Left ventricle myocardium superior (tissue), 1 donor: ENCODE data around the gene DAZAP1. TPM values are rescaled to one million over a fixed set of nuclear protein-coding genes. Genes with fewer than 3 reads are reported as not detected.

Experiments
- ATAC-seq: fragments of 200-7000 bp; cut with Tn5 transposase; one replicate; pipeline ENCODE4 v1.9.1; 2020; ENCODE audit warnings: mild to moderate bottlenecking, moderate library complexity
- DNase-seq: peaks from one replicate; pipeline ENCODE4 v3.0.0-alpha.2; 2020
- intact Hi-C: fragments of 100-400 bp; cut with micrococcal nuclease; formaldehyde crosslinking; loops from one replicate; pipeline ENCODE4 v1.11.0; 2022
- total RNA-seq: library from RNA; stranded (reverse); fragmentation: NEBNext Ultra II Directional; extraction: Animal tissue kit (Norgen Biotek cat#: 25700); gene quantifications from one replicate; pipeline ENCODE4 v1.2.1, GENCODE V29; 2021
- donor health status: DM: no; HTN: yes; CAD: no; lungs with severe emphysema.

Gene DAZAP1
- total RNA-seq, 1 donor from 2014 or later, result 96.7 TPM

DNA sequence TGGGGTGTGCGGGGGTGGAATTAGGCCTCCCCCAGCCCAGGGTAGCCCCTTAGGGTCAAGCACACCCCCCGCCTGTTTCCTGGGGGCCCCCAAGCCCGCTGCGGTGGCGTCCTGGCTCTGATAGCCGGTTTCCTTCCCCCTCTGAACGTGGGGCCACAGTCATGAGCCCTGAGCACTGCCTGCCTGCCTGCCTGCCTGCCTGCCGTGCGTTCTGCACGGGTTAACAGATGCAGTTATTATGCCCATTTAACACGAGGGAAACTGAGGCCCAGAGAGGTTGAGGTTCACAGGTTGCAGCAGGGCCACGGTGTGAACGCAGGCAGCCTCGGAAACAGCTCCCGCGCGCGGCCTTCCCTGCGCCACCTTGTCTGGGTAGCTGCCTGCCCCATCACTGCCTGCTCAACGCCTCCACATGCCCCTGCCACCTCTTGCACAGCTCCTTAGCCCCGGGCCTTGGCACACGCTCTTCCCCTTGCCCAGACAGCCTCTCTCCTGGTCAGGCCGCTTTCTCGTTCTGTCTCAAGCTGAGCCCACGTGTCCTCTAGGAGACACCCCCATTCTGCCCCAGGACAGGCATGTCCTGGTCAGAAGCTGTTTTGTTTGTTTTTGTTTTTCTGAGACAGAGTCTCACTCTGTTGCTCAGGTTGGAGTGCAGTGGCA is 4.8 kb upstream of the DAZAP1 start:
- DNase-seq, result no peak
- ATAC-seq, result no peak
- intact Hi-C loops, result no loop called here

DNA sequence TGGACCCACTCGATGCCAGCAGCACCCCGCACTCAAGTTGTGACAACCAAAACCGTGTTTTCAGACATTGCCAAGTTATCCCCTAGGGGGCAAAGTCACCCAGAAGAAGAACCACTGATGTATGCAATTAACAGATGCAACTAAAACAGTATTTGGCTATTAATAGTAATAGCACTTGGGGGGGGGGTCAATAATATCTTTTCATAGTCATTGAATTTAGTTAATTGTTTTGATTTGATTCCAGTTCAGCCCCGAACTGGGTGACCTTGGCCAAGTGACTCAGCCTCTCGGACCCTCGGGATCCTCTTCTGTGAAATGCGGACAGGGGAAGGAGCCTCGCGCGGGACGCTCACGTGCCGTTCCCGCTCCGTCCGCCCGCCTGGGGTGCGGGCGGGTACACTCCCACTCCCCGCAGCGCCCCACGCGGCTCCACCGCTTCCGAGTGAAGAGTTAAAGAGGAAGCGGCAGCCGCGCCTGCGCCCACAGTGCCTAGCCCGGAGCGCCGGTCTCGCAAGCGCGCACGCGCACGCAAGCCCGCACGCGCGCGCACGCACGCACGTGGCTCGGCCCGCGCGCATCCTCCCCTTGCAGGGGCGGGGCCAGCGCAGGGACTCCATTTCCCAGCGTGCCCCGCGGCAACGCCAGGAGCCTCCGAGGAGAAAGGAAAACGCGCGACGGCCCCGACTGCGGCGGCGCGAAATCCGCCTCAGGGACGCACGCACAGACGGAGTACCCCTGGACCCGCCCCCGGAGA is 435 bp upstream of the DAZAP1 start:
- DNase-seq (peak; percentile 100), ATAC-seq (peak; percentile 89)
- intact Hi-C loops, result no loop called here

DNA sequence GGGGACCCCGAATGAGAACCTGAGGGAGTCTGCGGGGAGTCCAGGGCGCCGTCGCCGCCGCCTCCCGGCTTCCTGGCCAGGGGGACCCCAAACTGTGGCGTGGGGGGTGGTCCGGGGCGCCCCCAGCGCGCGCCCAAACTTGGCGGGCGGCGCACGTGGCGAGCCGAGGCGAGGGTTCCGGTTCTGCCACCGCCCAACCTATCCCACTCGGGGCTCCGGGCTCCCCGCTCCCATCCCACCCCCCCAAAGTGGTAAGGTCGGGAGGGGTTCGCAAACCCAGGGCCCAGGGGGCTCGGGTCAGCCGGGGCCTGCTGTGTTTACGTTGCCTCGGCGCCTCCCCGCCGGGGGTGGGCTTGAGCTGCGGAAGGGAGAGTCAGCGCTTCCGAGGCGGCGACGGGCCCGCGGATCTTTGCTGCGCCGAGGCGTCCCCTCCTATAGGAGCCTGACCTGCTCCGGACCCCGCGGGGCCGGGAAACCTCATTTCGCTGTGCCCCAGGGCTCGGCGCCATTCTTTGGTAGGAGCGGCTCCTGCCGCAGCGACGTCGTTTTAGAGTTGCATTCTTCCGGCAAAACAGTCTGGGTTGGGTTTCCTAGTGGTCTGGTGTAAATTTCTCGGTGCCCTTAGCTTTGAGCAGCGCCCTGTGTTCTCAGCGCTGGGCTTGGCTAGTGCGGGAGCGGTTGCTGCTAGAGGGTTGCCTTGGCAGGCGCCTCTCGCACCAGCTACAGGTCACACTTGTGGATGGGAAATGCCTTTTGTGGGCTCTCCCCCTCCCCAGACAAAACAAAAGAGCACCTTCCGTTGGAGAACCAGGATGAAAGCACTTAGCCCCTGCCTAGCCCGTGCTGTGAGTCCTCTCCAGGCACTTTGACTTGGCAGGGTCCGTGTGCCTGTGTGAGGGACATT is 1.2 kb downstream of the DAZAP1 start:
- intact Hi-C loops, result no loop called here
- ATAC-seq, result peak; percentile 3
- DNase-seq, result peak; percentile 77

DNA sequence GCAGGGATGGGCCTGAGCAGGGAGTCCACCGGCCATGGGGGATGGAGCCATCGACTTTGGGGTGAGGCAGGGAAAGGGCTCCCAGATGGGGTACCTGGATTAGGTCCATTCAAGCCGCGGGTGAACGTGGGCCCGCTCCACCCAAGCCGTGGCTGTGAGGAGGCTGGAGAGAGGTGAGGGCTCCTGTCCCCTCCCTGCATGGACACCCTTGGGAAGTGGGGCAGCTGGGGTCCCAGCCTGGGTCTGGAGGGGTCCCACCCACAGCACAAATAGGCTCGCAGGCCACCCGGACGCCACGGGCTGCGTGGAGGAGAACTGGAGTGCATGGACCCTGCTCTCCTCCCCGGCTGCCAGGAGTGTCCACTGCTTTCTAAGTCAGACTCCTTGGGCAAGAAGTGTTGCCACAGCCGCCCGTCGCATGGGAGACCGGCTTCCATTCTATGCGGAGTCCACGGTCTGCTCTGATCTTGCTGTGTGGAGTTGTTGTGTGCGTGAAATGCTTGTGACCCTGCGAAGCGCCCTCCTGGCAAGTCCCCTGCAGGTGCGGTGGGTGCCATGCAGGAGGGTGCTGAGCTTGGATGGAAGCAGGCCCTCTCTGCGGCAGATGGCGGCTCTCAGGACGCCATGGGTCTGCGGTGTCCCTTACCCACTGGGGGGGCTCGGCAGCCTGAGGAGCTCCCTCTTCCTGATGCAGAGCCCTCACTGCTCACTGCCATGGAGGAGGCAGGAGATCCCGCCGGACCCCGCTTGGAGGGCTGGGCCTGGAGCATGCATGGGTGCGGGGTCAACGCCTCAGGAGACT is 2.0 kb downstream of the DAZAP1 start:
- ATAC-seq, result no peak

DNA sequence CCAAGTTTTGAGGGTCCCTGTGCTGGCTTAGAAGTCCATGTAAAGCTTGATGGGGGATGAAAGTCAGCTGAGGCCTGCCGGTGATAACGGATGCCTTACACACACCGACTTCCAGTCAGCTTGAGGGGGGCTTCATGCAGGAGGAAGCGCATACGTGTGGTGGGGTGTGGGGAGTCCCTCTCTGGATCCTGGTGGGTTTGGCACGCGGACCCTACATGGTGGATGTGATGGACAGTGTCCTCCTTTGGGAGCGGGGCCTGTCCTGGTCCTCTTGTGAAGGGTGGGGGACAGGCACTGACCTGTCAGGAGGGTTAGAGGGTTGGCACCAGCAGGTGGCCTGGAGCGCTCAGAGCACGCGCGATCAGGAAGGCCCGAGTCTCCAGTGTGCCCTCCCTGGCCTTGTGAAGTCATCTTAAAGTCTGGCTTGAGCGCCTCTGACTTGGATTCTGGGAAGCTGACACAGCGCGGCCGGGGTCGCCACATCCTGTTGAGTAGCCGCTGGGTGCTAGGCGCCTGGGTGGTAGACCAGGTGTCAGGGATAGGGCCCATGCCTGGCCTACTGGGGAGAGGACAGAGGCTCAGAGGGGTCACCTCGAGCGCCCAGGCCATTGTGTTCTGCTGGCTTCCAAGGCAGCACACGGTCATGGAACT is 2.9 kb downstream of the DAZAP1 start:
- DNase-seq (no peak), ATAC-seq (no peak)
- intact Hi-C loops, result no loop called here

More for the DNA sequence above, 2.0 kb downstream of the DAZAP1 start:
- DNase-seq, result no peak
- intact Hi-C loops, result no loop called here

DNA sequence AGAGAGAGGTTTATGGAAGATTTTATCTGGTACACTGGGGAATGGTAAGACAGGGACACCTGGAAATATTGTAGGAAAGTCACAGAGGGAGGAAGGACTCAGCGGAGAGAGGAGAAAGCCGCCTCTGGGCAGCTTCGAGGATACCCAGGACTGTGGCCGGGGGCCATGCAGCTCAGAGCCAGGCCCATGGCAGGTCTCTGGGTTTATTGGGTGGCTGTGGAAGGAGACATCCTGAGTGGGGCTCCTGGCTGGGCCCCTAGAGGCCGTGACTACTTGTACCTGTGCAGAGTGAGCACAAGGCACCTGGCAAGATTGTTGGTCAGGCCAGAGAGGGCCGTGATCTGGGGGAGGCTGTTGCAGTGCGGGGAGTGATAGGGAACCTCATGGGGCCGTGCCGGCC is 3.4 kb downstream of the DAZAP1 start:
- ATAC-seq (no peak), DNase-seq (no peak)
- intact Hi-C loops, result no loop called here

DNA sequence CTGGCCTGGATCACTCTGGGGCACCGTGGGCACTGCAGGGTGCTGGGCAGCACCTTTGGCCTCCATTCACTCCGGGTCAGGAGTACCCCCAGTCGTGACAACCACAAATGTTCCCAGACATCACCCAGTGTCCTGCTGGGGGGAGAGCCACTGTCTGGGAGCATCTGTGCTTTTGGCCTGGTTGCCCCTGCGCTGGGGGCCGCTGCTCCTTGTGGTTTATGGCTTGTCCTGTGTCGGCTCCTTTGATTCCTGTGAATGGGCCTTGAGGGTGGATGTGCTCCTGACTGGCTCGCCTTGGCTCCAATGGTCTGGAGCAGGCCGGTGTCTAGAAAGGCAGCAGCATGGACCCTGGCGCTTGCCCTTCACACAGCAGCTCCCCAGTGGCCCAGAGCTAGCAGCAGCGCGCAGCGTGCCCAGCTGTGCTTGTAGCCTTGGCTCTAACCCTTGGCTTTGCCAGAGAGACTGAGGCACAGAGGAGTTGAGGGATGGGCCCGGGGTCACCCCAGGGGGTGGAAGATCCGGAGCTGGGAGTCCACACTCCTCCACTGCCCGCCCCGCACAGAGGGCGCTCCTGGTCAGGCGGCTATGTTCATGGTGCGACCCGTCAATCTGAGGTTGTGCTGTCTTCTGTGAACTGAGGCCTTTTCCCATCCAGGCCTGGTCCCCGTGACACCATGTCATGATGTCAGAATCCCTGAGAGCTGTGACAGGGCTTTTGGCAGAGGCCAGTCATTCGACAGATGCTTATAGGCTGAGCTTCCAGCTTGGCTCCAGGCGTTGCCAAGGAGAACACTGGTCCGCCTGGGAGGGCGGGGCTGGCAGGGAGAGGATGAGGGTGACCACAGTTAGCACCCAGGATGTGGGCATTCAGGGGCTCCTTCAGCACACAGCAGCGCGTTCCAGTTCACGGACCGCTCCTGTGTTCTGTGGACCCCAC is 4.1 kb downstream of the DAZAP1 start:
- intact Hi-C loops, result no loop called here
- ATAC-seq, result peak; percentile 51
- DNase-seq, result peak; percentile 86

DNA sequence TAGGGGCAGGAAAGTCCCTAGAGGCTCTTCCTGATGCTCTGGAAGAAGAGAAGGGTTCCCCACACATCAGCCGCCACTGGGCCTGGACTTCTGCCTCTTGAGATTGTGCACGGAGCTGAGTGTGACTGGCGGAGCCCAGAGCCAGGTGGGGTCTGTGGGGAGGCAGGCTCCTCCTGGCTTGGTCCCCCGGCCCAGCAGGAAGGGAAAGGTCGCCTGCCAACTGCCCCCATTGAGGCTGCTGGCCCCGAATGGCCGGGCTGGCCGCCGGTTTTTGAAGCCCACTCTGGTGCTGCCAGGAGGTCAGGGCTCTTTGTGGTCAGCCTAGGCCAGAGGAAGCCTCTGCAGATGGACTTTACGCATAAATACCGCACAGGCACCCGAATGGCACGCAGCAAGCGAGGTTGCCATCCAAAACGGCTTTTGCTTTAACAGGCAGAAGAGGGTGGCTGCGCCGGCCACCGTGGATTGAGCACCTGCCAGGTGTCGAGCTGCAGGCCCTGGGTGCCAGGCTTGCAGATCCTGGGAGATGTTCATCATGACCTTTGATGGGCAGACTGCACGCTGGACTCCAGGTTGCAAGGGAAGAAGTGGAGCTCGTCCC is 5.0 kb downstream of the DAZAP1 start:
- ATAC-seq (no peak), DNase-seq (no peak)
- intact Hi-C loops, result no loop called here

DNA sequence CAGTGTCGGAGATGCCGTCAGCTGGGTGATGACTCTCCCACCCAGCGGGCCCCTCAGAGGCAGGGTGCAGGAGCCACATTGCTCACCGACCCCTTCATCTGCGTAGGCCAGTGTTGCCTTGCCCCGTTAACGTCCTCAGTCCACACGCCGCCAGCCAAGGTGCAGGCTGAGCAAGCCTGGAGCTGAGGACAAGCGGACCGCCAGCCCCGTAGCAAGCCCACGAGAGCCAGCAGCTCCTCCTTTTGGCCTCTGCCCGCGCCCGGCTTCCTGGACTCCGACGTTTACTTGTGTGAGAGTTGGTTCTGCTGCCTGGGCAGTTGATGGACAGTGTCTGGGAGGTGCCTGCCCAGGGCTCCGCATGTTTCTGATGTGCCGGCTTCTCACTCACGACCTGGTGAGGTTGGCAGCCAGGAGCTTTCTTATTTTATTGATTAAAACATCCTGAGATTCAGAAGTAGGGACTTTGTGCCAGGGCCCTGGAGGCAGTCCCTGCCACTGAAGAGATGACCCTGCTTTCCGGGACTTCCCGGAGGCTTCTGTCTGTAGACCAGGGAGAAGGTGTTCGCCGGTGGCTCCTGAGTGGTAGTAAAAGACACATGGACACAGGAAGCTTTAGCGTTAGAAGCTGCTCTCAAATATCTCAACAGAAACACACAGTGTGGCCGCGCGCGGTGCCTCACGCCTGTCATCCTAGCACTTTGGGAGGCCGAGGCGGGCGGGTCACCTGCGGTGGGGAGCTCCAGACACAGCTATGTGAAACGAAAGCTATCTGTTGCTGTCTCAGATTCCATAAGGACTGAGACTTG is 5.8 kb downstream of the DAZAP1 start:
- DNase-seq (no peak), ATAC-seq (no peak)
- intact Hi-C loops, result no loop called here

DNA sequence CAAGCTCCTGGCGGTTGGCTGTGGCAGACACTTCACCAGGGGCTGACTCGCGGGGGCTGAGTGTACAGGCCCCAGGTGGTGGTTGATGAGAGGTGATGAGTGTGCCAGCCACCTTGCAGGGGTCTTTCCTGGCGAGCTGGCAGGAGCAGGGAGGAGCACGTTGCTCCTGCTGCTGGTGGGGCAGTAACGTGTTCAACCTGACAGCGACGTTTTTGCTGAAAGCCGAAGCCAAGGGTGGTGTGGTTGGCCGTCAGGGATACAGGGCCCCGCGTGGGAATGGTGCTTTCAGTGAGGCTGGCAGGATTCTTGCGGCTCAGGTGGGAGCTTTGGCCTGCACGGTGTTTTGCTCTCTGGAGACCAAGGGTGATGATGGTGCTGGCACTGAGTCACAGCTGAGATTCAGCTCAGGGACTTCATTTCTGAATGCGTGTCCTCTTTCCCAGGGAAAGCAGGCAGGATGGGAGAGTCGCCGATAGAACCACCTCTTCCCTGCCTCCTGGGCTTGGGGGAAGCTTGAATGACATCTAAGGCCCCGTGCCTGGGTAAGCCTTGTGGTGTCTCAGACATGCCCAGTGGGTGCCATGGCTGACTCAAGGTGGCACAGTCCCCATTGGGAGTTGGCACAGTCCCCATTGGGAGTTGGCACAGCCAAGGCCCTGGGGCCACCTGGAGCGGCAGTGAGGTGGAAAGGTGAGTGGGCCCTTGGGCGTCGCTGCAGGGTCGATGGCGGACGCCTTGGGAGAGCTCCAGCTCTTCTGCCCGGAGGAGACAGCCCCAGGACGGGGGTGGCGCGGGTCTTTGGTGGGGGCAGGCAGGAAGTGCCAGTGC is 8.8 kb downstream of the DAZAP1 start:
- ATAC-seq (no peak), DNase-seq (no peak)
- intact Hi-C loops, result no loop called here

DNA sequence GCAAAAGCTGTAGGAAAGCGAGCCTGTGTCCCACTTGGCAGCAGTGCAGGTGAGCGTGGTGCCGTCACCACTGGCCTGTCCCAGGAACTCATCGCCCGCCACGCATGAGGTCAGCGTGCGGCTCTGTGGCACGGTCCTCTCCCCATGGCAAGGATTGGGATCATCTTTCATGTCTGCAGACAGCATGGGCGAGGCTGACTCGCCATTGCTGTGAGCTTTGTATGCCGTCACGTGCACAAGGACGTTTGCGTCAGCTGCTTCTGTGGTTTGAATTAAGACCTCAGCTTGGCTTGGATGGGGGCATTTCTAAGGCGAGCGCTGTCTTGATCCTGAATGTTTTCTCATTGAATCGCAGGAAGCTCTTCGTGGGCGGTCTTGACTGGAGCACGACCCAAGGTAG is 9.8 kb downstream of the DAZAP1 start:
- no peak for ATAC-seq

DNA sequence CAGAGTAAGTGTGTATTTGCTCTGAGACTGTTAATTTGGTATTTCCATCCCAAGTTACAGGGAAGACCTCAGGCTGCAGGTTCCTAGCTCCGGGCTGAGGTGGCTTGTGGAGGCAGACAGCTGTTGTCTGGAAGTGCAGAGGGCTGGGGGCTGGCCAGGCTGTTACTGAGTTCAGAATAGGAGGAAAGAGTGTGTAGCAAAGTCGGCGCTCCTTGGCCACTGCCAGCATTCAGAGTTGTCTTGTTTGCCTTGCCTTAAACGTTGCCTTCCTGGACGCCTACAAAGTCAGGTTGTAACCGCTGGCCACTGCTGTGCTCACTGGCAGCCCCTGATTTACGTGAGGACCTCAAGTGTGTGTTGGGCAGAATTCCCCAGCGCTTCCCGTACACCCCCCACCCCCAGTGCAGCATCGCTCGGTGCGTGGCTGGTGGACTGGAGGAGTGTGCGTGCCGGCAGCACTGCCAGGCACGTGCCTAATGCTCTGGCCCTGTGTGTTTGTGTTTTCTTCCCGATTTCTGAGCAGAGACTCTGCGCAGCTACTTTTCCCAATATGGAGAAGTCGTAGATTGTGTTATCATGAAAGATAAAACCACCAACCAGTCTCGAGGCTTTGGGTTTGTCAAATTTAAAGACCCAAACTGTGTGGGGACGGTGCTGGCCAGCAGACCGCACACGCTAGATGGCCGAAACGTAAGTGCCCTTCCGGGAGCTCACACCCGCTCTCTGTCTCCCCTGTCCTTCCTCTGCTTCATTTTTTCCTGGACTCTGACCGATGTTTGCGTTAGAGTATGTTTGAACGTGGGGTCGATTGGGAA is 10.5 kb downstream of the DAZAP1 start:
- ATAC-seq (peak; percentile 18), DNase-seq (no peak)
- intact Hi-C loops, result no loop called here

More for the DNA sequence above, 9.8 kb downstream of the DAZAP1 start:
- no peak for DNase-seq
- intact Hi-C loops, result no loop called here

DNA sequence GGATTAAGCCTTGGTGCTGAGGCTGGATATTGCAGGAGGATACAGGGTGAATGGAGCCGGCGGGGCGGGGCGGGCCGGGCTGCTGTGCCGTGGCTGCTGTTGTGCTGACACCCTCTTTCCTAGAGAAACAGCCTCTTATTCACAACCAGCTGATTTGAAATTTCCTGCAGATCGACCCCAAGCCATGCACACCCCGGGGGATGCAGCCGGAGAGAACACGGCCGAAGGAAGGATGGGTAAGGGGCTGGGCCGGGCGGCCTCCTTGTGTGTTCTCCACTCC is 11.1 kb downstream of the DAZAP1 start:
- DNase-seq (no peak), ATAC-seq (peak; percentile 1)
- intact Hi-C loops, result no loop called here

DNA sequence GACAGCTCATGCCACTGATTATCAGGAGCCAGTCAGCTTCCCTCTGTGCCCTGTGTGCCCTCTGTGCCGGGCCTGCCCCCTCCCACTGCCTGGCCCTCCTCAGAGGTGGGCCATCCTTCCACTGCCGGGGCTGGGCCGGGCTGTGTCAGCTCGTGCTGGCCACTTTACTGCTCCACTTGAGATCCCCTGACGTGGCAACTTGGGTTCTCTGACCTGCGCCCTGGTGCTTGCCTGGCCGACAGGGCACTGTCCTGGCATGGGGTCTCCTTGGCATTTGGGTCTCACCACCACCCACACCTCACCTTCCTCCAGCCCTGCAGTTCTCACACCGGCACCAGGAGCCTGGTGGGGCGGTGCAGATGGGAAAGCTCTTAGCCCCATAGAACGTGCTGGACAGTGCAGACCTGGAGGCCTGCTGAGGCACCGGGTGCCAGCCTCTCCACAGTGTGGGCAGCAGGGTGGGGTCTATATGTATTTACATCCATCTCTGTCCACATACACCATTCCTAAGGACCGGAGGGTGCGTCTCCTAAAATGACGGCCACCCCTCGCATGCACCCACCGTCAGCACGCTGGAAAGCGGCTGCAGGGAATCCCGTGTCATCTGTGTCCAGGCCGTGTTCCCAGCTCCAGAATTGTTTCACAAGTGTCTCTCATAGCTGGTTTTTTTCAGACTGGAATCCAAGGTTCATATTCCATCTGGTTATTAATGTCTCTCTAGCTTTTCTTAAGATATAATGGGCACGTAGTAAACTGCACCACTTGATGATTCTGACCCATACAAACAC is 11.8 kb downstream of the DAZAP1 start:
- peak; percentile 46 for DNase-seq
- intact Hi-C loops, result no loop called here
- ATAC-seq, result peak; percentile 69
